GM12891 (cell line): Measurements from ENCODE around the gene CMIP.

Experiments
- POLR2A ChIP-seq: IDR thresholded peaks from 2 replicates; pipeline ENCODE4 v1.6.1; 2011; ENCODE audit warnings: low read depth, low read length, control low read depth
- POLR2AphosphoS5 ChIP-seq: IDR thresholded peaks from 2 replicates; pipeline ENCODE4 v1.6.1; 2011; ENCODE audit warnings: low read depth, low read length, control low read depth
- SPI1 ChIP-seq: IDR thresholded peaks from 2 replicates; pipeline ENCODE4 v1.6.1; 2011; ENCODE audit warnings: low read depth, low read length, control low read depth
- TAF1 ChIP-seq: IDR thresholded peaks from 2 replicates; pipeline ENCODE4 v1.6.1; 2011; ENCODE audit warnings: low read depth, low read length, control low read depth

DNA sequence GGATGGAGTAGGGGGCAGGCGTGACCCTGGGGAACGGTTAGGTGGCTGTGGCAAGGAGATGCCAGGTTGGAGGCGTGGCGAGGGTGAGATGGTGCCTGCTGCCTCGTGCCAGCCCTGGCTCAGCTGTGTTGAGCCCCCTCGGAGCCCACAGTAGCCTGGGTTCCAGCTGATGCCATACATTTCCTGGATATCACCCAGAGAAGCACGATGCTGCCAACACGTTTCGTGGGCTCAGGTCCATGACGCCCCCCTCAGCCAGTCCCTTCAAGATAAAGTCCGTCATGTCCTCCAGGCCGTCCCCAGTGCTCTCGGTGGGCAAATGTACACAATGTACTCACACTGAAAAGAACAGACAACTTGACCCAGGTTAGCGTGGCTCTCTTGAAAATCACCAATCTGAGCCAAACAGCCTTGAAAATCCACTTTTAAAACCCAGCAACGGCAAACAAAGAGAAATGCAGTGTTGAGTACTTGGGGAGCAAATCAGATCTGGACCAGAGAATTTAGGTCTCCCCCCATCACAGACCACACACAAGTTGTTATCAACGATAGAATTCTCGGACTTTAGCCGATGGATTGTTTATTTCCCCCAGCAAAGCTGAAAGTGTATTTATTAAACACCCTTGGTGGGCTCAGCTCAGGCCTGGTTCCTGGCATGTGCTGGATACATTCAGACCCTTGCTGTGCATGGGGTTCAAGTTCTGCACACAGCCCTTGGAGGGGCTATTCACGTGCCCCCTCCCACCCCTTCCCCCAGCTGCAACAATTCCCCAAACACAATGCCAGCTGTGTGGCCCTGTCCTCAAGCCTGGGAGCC lies 231.7 kb downstream of the CMIP start:
- TF ChIP-seq POLR2A (no peak), TAF1 (no peak), SPI1 (no peak), POLR2AphosphoS5 (no peak)
